ENCODE results near the gene CCDC183.

CCDC183 gene

GRCh38 chr9:136847826-136848392, 51.8 kb downstream of the CCDC183 start:
- DNase-seq (ENCODE audit: low read depth, low spot score) = peak; percentile 51
- no peaks in the 10 kb centered on the region; the same call in 1 of the 2 replicates for H3K9me3 ChIP-seq (ENCODE audit: insufficient read depth, low read length)
- H3K36me3 ChIP-seq (ENCODE audit: insufficient read depth, insufficient read length, low read length) = peaks cover 28% of the 10 kb centered on the region
- TF ChIP-seq ZNF274 (IDR thresholded peaks at IDR 0.05; ENCODE audit: low read depth, low read length) (no peak), YY1 (IDR thresholded peaks at IDR 0.05; ENCODE audit: insufficient read depth, insufficient read length) (no peak), SUZ12 (IDR thresholded peaks at IDR 0.05; ENCODE audit: extremely low read depth, insufficient read depth, insufficient read length) (no peak)
- peak overlapping the region; percentile 99 for H3K9ac ChIP-seq (ENCODE audit: insufficient read length, low read depth)
- peak overlapping the region; percentile 95 for H3K4me3 ChIP-seq (ENCODE audit: insufficient read length, low read depth)
- H3K4me1 ChIP-seq (ENCODE audit: insufficient read depth, insufficient read length) = peaks cover 35% of the 10 kb centered on the region
- no peaks in the 10 kb centered on the region for H3K27me3 ChIP-seq (ENCODE audit: insufficient read depth, insufficient read length)

GRCh38 chr9:136848393-136849037, 52.4 kb downstream of the CCDC183 start:
- H3K9ac ChIP-seq (ENCODE audit: insufficient read length, low read depth) = peak overlapping the region; percentile 99
- TF ChIP-seq SUZ12 (IDR thresholded peaks at IDR 0.05; ENCODE audit: extremely low read depth, insufficient read depth, insufficient read length) (no peak), ZNF274 (IDR thresholded peaks at IDR 0.05; ENCODE audit: low read depth, low read length) (no peak), YY1 (IDR thresholded peaks at IDR 0.05; ENCODE audit: insufficient read depth, insufficient read length) (no peak)
- H3K9me3 ChIP-seq (ENCODE audit: insufficient read depth, low read length) = no peaks in the 10 kb centered on the region; the same call in 1 of the 2 replicates
- DNase-seq (ENCODE audit: low read depth, low spot score) = peak; percentile 52
- H3K4me3 ChIP-seq (ENCODE audit: insufficient read length, low read depth) = peak overlapping the region; percentile 95
- peaks cover 38% of the 10 kb centered on the region for H3K4me1 ChIP-seq (ENCODE audit: insufficient read depth, insufficient read length)
- no peaks in the 10 kb centered on the region for H3K27me3 ChIP-seq (ENCODE audit: insufficient read depth, insufficient read length)
- peaks cover 33% of the 10 kb centered on the region for H3K36me3 ChIP-seq (ENCODE audit: insufficient read depth, insufficient read length, low read length)

- TF ChIP-seq SUZ12 (IDR thresholded peaks at IDR 0.05; ENCODE audit: extremely low read depth, insufficient read depth, insufficient read length) = no peak
- no peak for TF ChIP-seq ZNF274 (IDR thresholded peaks at IDR 0.05; ENCODE audit: low read depth, low read length)
- TF ChIP-seq YY1 (IDR thresholded peaks at IDR 0.05; ENCODE audit: insufficient read depth, insufficient read length) = peak; percentile 34
- Histone ChIP-seq H3K9ac (ENCODE audit: insufficient read length, low read depth) (peak within 1 kb of the TSS; percentile 99), H3K36me3 (ENCODE audit: insufficient read depth, insufficient read length, low read length) (peaks cover 33% of the 10 kb centered on the region), H3K4me3 (ENCODE audit: insufficient read length, low read depth) (peak within 1 kb of the TSS; percentile 95), H3K27me3 (ENCODE audit: insufficient read depth, insufficient read length) (no peaks in the 10 kb centered on the region), H3K4me1 (ENCODE audit: insufficient read depth, insufficient read length) (peaks cover 35% of the 10 kb centered on the region), H3K9me3 (ENCODE audit: insufficient read depth, low read length) (no peaks in the 10 kb centered on the region; the same call in 1 of the 2 replicates)
- DNase-seq (ENCODE audit: low read depth, low spot score) = peak; percentile 100
Observed at GRCh38 chr9:136849038-136849959, 53.2 kb downstream of the CCDC183 start, which contains the start of gene PHPT1. Gene PHPT1 (plus strand): TSS chr9:136849409. CDS start chr9:136849431, 22 bp downstream.

GRCh38 chr9:136849960-136850865, 54.1 kb downstream of the CCDC183 start:
- TF ChIP-seq YY1 (IDR thresholded peaks at IDR 0.05; ENCODE audit: insufficient read depth, insufficient read length) = no peak
- no peak for TF ChIP-seq ZNF274 (IDR thresholded peaks at IDR 0.05; ENCODE audit: low read depth, low read length)
- TF ChIP-seq SUZ12 (IDR thresholded peaks at IDR 0.05; ENCODE audit: extremely low read depth, insufficient read depth, insufficient read length) = no peak
- Histone ChIP-seq H3K4me3 (ENCODE audit: insufficient read length, low read depth) (peak overlapping the region; percentile 45), H3K9ac (ENCODE audit: insufficient read length, low read depth) (peak overlapping the region; percentile 87), H3K4me1 (ENCODE audit: insufficient read depth, insufficient read length) (peaks cover 42% of the 10 kb centered on the region), H3K27me3 (ENCODE audit: insufficient read depth, insufficient read length) (no peaks in the 10 kb centered on the region), H3K9me3 (ENCODE audit: insufficient read depth, low read length) (no peaks in the 10 kb centered on the region; the same call in 1 of the 2 replicates), H3K36me3 (ENCODE audit: insufficient read depth, insufficient read length, low read length) (peaks cover 38% of the 10 kb centered on the region)
- DNase-seq (ENCODE audit: low read depth, low spot score) = no peak

GRCh38 chr9:136850866-136851775, 55.0 kb downstream of the CCDC183 start:
- H3K27me3 ChIP-seq (ENCODE audit: insufficient read depth, insufficient read length) = no peaks in the 10 kb centered on the region
- H3K9ac ChIP-seq (ENCODE audit: insufficient read length, low read depth) = peak overlapping the region; percentile 87
- no peak overlapping the region for H3K4me3 ChIP-seq (ENCODE audit: insufficient read length, low read depth)
- no peak for DNase-seq (ENCODE audit: low read depth, low spot score)
- H3K36me3 ChIP-seq (ENCODE audit: insufficient read depth, insufficient read length, low read length) = peaks cover 38% of the 10 kb centered on the region
- H3K4me1 ChIP-seq (ENCODE audit: insufficient read depth, insufficient read length) = peaks cover 42% of the 10 kb centered on the region
- no peak for TF ChIP-seq SUZ12 (IDR thresholded peaks at IDR 0.05; ENCODE audit: extremely low read depth, insufficient read depth, insufficient read length)
- no peak for TF ChIP-seq ZNF274 (IDR thresholded peaks at IDR 0.05; ENCODE audit: low read depth, low read length)
- TF ChIP-seq YY1 (IDR thresholded peaks at IDR 0.05; ENCODE audit: insufficient read depth, insufficient read length) = no peak
- no peaks in the 10 kb centered on the region for H3K9me3 ChIP-seq (ENCODE audit: insufficient read depth, low read length)
